A549 treated with AZD9567 at 1 μM for 4 hours (cell line): Measurements from ENCODE around the gene MUC13. TPM values are rescaled to one million over a fixed set of nuclear protein-coding genes. Genes with fewer than 3 reads are reported as not detected.

Experiments used
- total RNA-seq: library from RNA; stranded (reverse); fragments of 200-300 nt; extraction: Qiagen RNA extraction; gene quantifications from 5 replicates; pipeline ENCODE4 v1.2.3, GENCODE V29; 2022; ENCODE audit not compliant: insufficient read depth

MUC13 gene
- total RNA-seq = 7.0 to 8.8 TPM (median 7.9 TPM) in 5 replicates

GRCh38 chr3:124934577-124934976 is at the start of gene MUC13:
Gene MUC13, minus strand, starts transcription at chr3:124934751. Its CDS starts 39 bp downstream, at chr3:124934712.

GRCh38 chr3:124887177-124887931 is 47.2 kb downstream of the MUC13 start, which contains the start of gene ITGB5:
Gene ITGB5, minus strand, starts transcription at chr3:124887365. Its CDS starts 365 bp downstream, at chr3:124887000.

Other genes starting within 250 kb of the MUC13 start
- 45.4 to 64.8 TPM (median 50.5 TPM) in 5 replicates for gene UMPS, start 204.3 kb downstream of the MUC13 start, total RNA-seq
- gene ITGB5, start 47.4 kb downstream of the MUC13 start, total RNA-seq = 420 to 569 TPM (median 448 TPM) in 5 replicates
- gene HEG1, start 121.2 kb upstream of the MUC13 start, total RNA-seq = 6.4 to 9.9 TPM (median 9.3 TPM) in 5 replicates